H9 (cell line): ENCODE measurements around the gene SIX5. TPM values are rescaled to one million over a fixed set of nuclear protein-coding genes. Genes with fewer than 3 reads are reported as not detected.

ENCODE experiments used
- DNase-seq: peaks from one replicate; pipeline ENCODE4 v3.0.0-alpha.2; 2017
- H2AFZ ChIP-seq: one replicate; pipeline ENCODE4 v1.6.1; 2013; ENCODE audit warnings: mild to moderate bottlenecking, low read length, control low read depth, moderate library complexity
- H2AK5ac ChIP-seq: 2 replicates; pipeline ENCODE4 v1.6.1; 2013; ENCODE audit warnings: low read length, control low read depth, mixed read lengths; ENCODE audit not compliant: insufficient read length
- H2BK120ac ChIP-seq: one replicate; pipeline ENCODE4 v1.6.1; 2013; ENCODE audit warnings: low read depth, mild to moderate bottlenecking, low read length, control low read depth, inconsistent platforms; ENCODE audit not compliant: poor library complexity, severe bottlenecking
- H2BK12ac ChIP-seq: 2 replicates; pipeline ENCODE4 v1.6.1; 2013; ENCODE audit warnings: low read length, control low read depth, mixed read lengths, low read depth; ENCODE audit not compliant: insufficient read length
- H2BK15ac ChIP-seq: 2 replicates; pipeline ENCODE4 v1.6.1; 2013; ENCODE audit warnings: low read depth, low read length, control low read depth
- H2BK20ac ChIP-seq: one replicate; pipeline ENCODE4 v1.6.1; 2013; ENCODE audit warnings: low read depth, mild to moderate bottlenecking, low read length, control low read depth, inconsistent platforms; ENCODE audit not compliant: poor library complexity, severe bottlenecking
- H2BK5ac ChIP-seq: 2 replicates; pipeline ENCODE4 v1.6.1; 2013; ENCODE audit warnings: low read length, control low read depth, mixed read lengths; ENCODE audit not compliant: insufficient read length
- H3K14ac ChIP-seq: 2 replicates; pipeline ENCODE4 v1.6.1; 2013; ENCODE audit warnings: low read length, control low read depth; ENCODE audit not compliant: insufficient read depth
- H3K18ac ChIP-seq: 2 replicates; pipeline ENCODE4 v1.6.1; 2013; ENCODE audit warnings: low read depth, mild to moderate bottlenecking, mixed read lengths, low read length, control low read depth; ENCODE audit not compliant: insufficient read length
- H3K23ac ChIP-seq: 2 replicates; pipeline ENCODE4 v1.6.1; 2013; ENCODE audit warnings: low read length, control low read depth, mixed read lengths, low read depth; ENCODE audit not compliant: insufficient read length
- H3K23me2 ChIP-seq: 2 replicates; pipeline ENCODE4 v1.6.1; 2013; ENCODE audit warnings: low read depth, mild to moderate bottlenecking, mixed read lengths, low read length, control low read depth; ENCODE audit not compliant: insufficient read length, poor library complexity, severe bottlenecking
- H3K27ac ChIP-seq: 2 replicates; pipeline ENCODE4 v1.5.1; 2013; ENCODE audit warnings: low read length, control low read depth, mixed read lengths, low read depth; ENCODE audit not compliant: insufficient read length
- H3K27me3 ChIP-seq: 2 replicates; pipeline ENCODE4 v1.6.1; 2013; ENCODE audit warnings: low read length, control low read depth, inconsistent platforms; ENCODE audit not compliant: insufficient read depth
- H3K4ac ChIP-seq: 2 replicates; pipeline ENCODE4 v1.6.1; 2013; ENCODE audit warnings: low read depth, mild to moderate bottlenecking, control low read depth, inconsistent platforms, low read length, moderate library complexity
- H3K4me1 ChIP-seq: 2 replicates; pipeline ENCODE4 v1.6.1; 2013; ENCODE audit warnings: low read length, control low read depth, inconsistent platforms; ENCODE audit not compliant: insufficient read depth
- H3K4me2 ChIP-seq: 2 replicates; pipeline ENCODE4 v1.6.1; 2013; ENCODE audit warnings: low read length, control low read depth, mixed read lengths; ENCODE audit not compliant: insufficient read length, insufficient read depth
- H3K56ac ChIP-seq: 2 replicates; pipeline ENCODE4 v1.6.1; 2013; ENCODE audit warnings: low read depth, mild to moderate bottlenecking, mixed read lengths, low read length, control low read depth; ENCODE audit not compliant: insufficient read length
- H3K79me1 ChIP-seq: 2 replicates; pipeline ENCODE4 v1.6.1; 2013; ENCODE audit warnings: low read depth, mild to moderate bottlenecking, moderate library complexity, low read length, control low read depth, inconsistent platforms; ENCODE audit not compliant: insufficient read depth, poor library complexity, severe bottlenecking
- H3K79me2 ChIP-seq: 2 replicates; pipeline ENCODE4 v1.6.1; 2013; ENCODE audit warnings: low read length, control low read depth, inconsistent platforms; ENCODE audit not compliant: insufficient read depth
- H3K9ac ChIP-seq: 2 replicates; pipeline ENCODE4 v1.6.1; 2013; ENCODE audit warnings: low read length, control low read depth, mixed read lengths; ENCODE audit not compliant: insufficient read length; ENCODE audit errors: extremely low read depth
- H3K9me3 ChIP-seq: one replicate; pipeline ENCODE4 v1.6.1; 2013; ENCODE audit warnings: low read depth, low read length, inconsistent platforms; ENCODE audit not compliant: control insufficient read depth
- H3T11ph ChIP-seq: one replicate; pipeline ENCODE4 v1.6.1; 2013; ENCODE audit warnings: mild to moderate bottlenecking, low read length, control low read depth, inconsistent platforms
- H4K20me1 ChIP-seq: one replicate; pipeline ENCODE4 v1.6.1; 2013; ENCODE audit not compliant: control insufficient read depth, insufficient read length, insufficient read depth
- H4K5ac ChIP-seq: 2 replicates; pipeline ENCODE4 v1.6.1; 2013; ENCODE audit warnings: low read depth, mild to moderate bottlenecking, mixed read lengths, low read length, control low read depth; ENCODE audit not compliant: insufficient read length
- H4K8ac ChIP-seq: replicated peaks from 2 replicates; pipeline ENCODE4 v1.6.1; 2013; ENCODE audit warnings: low read length, control low read depth, mixed read lengths, low read depth; ENCODE audit not compliant: insufficient read length
- H4K91ac ChIP-seq: 2 replicates; pipeline ENCODE4 v1.6.1; 2013; ENCODE audit warnings: low read depth, mild to moderate bottlenecking, moderate library complexity, mixed read lengths, low read length, control low read depth; ENCODE audit not compliant: insufficient read length
- H3K27ac Mint-ChIP-seq, 3 experiments: 2 replicates in 2 of 3; 3 replicates in 1 of 3; pipeline ENCODE4 v1.8.0; 2020 to 2021; ENCODE audit warnings: mixed read lengths in 3 of 3, mild to moderate bottlenecking in 1 of 3, moderate library complexity in 1 of 3
- H3K27me3 Mint-ChIP-seq: 2 replicates; pipeline ENCODE4 v1.8.0; 2021; ENCODE audit warnings: low read depth, mild to moderate bottlenecking, moderate library complexity, mixed read lengths
- H3K36me3 Mint-ChIP-seq, 3 experiments: 2 replicates in 2 of 3; 3 replicates in 1 of 3; pipeline ENCODE4 v1.8.0; 2020 to 2021; ENCODE audit warnings: low read depth in 3 of 3, mixed read lengths in 3 of 3; ENCODE audit not compliant: insufficient read depth in 1 of 3
- H3K4me1 Mint-ChIP-seq, 2 experiments: 2 replicates each; pipeline ENCODE4 v1.8.0; 2020; ENCODE audit warnings: mixed read lengths in 2 of 2
- H3K4me3 Mint-ChIP-seq, 2 experiments: 2 replicates in 1 of 2; 3 replicates in 1 of 2; pipeline ENCODE4 v1.8.0; 2020 to 2021; ENCODE audit warnings: mild to moderate bottlenecking in 2 of 2, mixed read lengths in 2 of 2, moderate library complexity in 1 of 2
- H3K9me3 Mint-ChIP-seq, 2 experiments: 2 replicates in 1 of 2; 3 replicates in 1 of 2; pipeline ENCODE4 v1.8.0; 2020; ENCODE audit warnings: mild to moderate bottlenecking in 2 of 2, mixed read lengths in 2 of 2, moderate library complexity in 1 of 2
- WGBS: extraction: QIAGEN DNeasy Blood & Tissue Kit; methylation state at CpG from one replicate; pipeline ENCODE4 v1.1.7; 2013; ENCODE audit warnings: missing lambda C conversion rate, low lambda C conversion rate, mixed read lengths; ENCODE audit not compliant: insufficient read length; ENCODE audit errors: extremely low coverage; 5-methylcytosine and 5-hydroxymethylcytosine counted together
- total RNA-seq: library from RNA; stranded (reverse); gene quantifications from 2 replicates; pipeline ENCODE4 v1.2.1, GENCODE V29; 2021
- TF ChIP-seq, protein P1 (sequence below): fragments of 200-600 bp; sonication (generic); conservative IDR thresholded peaks from 3 replicates; pipeline ENCODE4 v1.8.0; 2021; ENCODE audit warnings: antibody characterized with exemption, mild to moderate bottlenecking

The SIX5 gene
- total RNA-seq, 1 experiment from 2014 or later = 41.7 TPM

DNA sequence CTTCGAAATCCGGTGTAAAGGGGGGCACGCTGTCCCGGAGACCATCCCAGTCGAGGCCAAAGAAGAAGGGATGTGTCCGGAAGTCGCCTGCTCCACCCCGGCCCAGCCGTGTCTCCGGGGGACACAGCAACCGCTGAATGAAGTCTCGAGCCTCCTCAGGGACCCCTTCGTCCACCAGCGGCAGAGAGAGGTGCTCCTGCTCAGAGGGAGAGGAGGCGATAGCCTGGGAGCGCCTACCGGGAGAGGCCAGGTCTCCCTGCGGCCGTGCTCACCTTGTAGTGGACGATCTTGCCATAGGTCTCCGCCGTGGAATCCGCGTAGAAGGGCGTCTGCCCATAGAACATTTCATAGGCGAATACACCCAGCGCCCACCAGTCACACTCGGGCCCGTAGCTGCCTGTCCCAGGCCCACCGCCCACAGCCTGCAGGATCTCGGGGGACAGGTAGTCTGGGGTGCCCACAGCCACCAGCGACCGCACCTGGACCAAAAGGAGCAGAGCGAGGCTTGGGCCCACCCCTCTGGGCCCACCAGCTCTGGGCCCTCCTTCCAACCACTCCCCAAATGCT, 8.4 kb upstream of the SIX5 start:
- Histone ChIP-seq H3K23me2 (peaks cover 6% of the 10 kb centered on the region), H2BK120ac (no peak overlapping the region), H3K4me2 (no peak overlapping the region), H2BK15ac (no peak overlapping the region), H3K4ac (no peak overlapping the region), H3K9me3 (no peaks in the 10 kb centered on the region), H2BK12ac (no peak overlapping the region), H3K4me1 (peaks cover 3% of the 10 kb centered on the region; the same call in 1 of the 2 replicates), H4K5ac (no peak overlapping the region), H3K27me3 (no peaks in the 10 kb centered on the region; the same call in 1 of the 2 replicates), H3K14ac (no peak overlapping the region), H2AFZ (no peak overlapping the region), H2AK5ac (no peak overlapping the region), H3K27ac (no peak overlapping the region), H3T11ph (no peak overlapping the region), H2BK5ac (no peak overlapping the region), H3K23ac (no peak overlapping the region), H3K9ac (no peak overlapping the region), H4K91ac (no peak overlapping the region), H3K18ac (no peak overlapping the region), H2BK20ac (no peak overlapping the region), H4K20me1 (no peaks in the 10 kb centered on the region), H3K56ac (no peak overlapping the region), H4K8ac (no peak overlapping the region), H3K79me2 (no peaks in the 10 kb centered on the region), H3K79me1 (no peaks in the 10 kb centered on the region)
- whole genome bisulfite sequencing = no CpG with 5 or more reads among the region's 34 CpGs
- Mint-ChIP-seq H3K36me3 (peaks cover 15 to 46% (median 40%) of the 10 kb centered on the region in 3 experiments; a peak in 6 of 7 replicates), H3K4me3 (no peak overlapping the region; a peak in 1 of 5 replicates), H3K27me3 (peaks cover 16% of the 10 kb centered on the region), H3K27ac (no peak overlapping the region), H3K9me3 (no peaks in the 10 kb centered on the region), H3K4me1 (peaks cover 21 to 32% of the 10 kb centered on the region in 2 experiments)
- TF ChIP-seq, protein P1, sequence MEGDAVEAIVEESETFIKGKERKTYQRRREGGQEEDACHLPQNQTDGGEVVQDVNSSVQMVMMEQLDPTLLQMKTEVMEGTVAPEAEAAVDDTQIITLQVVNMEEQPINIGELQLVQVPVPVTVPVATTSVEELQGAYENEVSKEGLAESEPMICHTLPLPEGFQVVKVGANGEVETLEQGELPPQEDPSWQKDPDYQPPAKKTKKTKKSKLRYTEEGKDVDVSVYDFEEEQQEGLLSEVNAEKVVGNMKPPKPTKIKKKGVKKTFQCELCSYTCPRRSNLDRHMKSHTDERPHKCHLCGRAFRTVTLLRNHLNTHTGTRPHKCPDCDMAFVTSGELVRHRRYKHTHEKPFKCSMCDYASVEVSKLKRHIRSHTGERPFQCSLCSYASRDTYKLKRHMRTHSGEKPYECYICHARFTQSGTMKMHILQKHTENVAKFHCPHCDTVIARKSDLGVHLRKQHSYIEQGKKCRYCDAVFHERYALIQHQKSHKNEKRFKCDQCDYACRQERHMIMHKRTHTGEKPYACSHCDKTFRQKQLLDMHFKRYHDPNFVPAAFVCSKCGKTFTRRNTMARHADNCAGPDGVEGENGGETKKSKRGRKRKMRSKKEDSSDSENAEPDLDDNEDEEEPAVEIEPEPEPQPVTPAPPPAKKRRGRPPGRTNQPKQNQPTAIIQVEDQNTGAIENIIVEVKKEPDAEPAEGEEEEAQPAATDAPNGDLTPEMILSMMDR = no peak
- no peak for DNase-seq
